AG09319 (cell line): Measurements from ENCODE around the gene YARS1.

Experiments
- DNase-seq: peaks from one replicate; pipeline ENCODE4 v3.0.0-alpha.2; 2010; ENCODE audit warnings: low read depth; ENCODE audit errors: extremely low read depth
- CTCF ChIP-seq: IDR thresholded peaks from 2 replicates; pipeline ENCODE4 v1.5.1; 2011; ENCODE audit warnings: low read depth, mild to moderate bottlenecking, inconsistent platforms, low read length, moderate library complexity

The YARS1 gene

DNA sequence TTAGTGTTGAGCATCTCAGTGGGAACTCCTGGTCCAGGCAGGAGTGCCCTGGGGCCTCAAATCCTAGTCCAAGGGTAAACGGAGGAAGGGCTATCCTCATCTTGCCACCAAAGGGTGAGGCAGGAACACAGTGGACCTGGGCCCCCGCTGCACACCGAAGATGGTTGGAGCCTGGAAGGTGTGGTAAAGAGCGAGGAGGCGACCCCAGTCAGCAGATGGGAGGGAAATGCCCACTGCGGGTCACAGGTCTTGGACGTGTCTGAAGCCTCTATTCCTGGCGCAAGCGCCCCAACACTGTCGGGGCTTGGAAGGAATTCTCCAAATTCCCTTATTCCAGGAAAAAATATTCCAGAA, 76.1 kb downstream of the YARS1 start:
- DNase-seq: no peak
- TF ChIP-seq CTCF: no peak

- TF ChIP-seq CTCF: no peak
- no peak for DNase-seq
These were observed 80.1 kb downstream of the YARS1 start for GRCh38 chr1:32736812-32737791.

DNA sequence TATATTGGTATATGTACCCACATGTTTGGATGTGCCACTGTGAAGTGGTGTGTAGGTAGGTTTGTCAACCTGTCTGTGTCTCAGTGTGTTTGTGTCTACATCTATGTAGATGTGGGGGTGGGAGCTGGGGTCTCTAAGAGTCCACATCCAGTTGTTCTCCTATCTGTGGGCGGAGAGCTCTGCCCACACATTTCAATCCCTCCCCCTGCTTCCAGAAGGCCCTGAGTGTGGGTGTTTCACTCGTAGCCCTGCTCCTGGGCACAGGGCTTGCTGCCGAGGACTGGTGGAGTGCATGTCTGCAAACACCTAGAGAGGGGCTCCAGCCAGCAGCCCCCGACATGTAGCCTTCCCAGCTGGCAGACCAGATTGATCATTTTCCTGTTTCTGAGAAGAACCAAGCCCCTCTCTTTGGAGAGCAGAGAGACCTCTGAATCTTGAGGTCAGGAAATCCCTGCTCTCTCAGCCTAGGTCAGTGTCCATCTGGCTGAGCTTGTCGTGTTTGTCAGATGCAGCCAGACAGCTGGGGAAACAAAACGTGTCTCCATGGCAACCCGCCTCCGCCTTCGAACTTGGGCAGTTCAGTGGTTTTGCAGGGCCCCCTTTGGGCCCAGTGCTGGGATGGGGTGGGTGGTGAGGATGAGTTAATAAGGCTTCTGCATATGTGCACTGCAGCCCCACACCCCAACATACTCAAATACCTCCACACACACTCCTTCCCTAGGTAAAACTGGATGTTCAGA, 83.4 kb downstream of the YARS1 start:
- no peak for TF ChIP-seq CTCF
- DNase-seq: no peak

- no peak for TF ChIP-seq CTCF
- DNase-seq: no peak
These were observed 87.7 kb downstream of the YARS1 start for GRCh38 chr1:32729254-32730046.

- TF ChIP-seq CTCF: no peak
- DNase-seq: no peak
These were observed 88.6 kb downstream of the YARS1 start for GRCh38 chr1:32728413-32729077.

DNA sequence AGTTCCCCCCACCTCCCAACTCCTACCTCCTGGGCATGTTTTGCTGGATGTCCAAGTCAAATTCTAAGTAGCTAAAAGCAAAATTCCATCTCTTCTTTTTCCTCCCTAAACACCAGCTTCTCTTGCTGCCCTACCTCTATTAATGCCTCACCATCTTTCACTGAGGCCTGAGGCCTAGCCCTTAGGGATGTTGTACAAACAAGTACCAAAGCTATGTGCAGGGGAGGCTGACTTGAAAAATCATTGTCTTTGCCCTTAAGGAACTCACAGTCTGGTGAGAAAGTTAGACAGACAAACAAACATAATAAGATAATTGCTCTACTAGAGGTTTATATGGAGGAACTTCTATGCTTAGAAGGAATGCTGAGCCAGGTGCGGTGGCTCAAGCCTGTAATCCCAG, 89.3 kb downstream of the YARS1 start:
- no peak for DNase-seq
- TF ChIP-seq CTCF: no peak
